Peyer's patch (tissue), 4 donors: Measurements from ENCODE around the gene HSD17B11.

Source experiments
- POLR2A ChIP-seq, 2 donors: fragments of 450-650 bp; IDR thresholded peaks; one replicate each; pipeline ENCODE4 v1.5.1; 2017; ENCODE audit warnings: antibody characterized with exemption in 2 of 2, mild to moderate bottlenecking in 2 of 2, moderate library complexity in 2 of 2
- TF ChIP-seq, protein P1 (sequence below), 6 experiments: fragments of 450-650 bp in 4 of 6; fragments of 200-600 bp in 2 of 6; sonication (generic) in 1 of 6; IDR thresholded peaks; one replicate each; pipeline ENCODE4 v1.5.1; 2017 to 2019; ENCODE audit warnings: antibody characterized with exemption in 6 of 6, mild to moderate bottlenecking in 3 of 6, moderate library complexity in 1 of 6

DNA sequence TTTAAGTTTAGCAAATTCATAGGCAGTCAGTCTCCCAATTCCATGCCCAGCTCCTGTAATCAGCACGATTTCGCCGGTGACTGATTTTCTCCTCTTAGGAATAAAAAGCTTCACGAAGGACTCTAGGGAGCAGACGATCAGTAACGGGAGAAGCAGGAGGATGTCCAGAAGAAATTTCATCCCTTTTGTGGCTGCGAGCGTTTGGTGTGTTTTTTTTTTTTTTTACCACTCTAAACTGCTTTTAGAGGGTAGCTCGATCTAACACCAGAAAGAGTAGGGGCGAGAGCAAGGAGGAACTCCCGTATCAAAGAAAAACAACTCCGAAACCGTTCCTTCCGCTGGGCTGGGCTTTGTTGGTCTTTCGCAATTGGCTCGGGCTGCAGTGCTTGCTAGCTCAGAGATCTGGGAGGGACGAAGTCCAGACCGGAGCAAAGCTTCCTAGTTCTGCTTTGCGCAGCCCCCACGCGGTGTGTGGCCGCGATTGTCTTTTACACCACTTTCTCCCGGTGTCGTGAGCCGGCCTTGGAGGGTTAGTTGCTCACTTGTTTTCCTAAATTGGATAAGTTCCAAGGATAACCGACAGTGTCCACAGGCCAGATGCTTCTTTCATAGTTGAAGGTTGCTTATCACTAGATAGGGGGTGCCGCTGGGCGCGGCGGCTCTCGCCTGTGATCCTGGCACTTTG lies at the start of gene HSD17B11:
- TF ChIP-seq, protein P1, sequence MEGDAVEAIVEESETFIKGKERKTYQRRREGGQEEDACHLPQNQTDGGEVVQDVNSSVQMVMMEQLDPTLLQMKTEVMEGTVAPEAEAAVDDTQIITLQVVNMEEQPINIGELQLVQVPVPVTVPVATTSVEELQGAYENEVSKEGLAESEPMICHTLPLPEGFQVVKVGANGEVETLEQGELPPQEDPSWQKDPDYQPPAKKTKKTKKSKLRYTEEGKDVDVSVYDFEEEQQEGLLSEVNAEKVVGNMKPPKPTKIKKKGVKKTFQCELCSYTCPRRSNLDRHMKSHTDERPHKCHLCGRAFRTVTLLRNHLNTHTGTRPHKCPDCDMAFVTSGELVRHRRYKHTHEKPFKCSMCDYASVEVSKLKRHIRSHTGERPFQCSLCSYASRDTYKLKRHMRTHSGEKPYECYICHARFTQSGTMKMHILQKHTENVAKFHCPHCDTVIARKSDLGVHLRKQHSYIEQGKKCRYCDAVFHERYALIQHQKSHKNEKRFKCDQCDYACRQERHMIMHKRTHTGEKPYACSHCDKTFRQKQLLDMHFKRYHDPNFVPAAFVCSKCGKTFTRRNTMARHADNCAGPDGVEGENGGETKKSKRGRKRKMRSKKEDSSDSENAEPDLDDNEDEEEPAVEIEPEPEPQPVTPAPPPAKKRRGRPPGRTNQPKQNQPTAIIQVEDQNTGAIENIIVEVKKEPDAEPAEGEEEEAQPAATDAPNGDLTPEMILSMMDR (IDR thresholded peaks at IDR 0.05): peak in 3 of 6 experiments; percentile 32 to 49 (median 36)
- peak; percentile 81 to 95 for TF ChIP-seq POLR2A (IDR thresholded peaks at IDR 0.05)
